ENCODE results near the gene MBOAT7.
"Not testable (repeated sequence)": the region's sequence is repeated elsewhere in the genome, so short reads cannot be mapped to it uniquely, and the experiment has no call there.

GRCh38 chr19:54214217-54214616 is 24.8 kb upstream of the MBOAT7 start:
- TF ChIP-seq EZH2 (IDR thresholded peaks at IDR 0.05; ENCODE audit: insufficient read depth, poor library complexity, severe bottlenecking); EZH2phosphoT487 (IDR thresholded peaks at IDR 0.05; ENCODE audit: insufficient read depth, low read depth): not testable (repeated sequence)

Measured in GM23248 (cell line).